HFFc6 (cell line): ENCODE measurements around the gene PLXNB1. TPM values are rescaled to one million over a fixed set of nuclear protein-coding genes. Genes with fewer than 3 reads are reported as not detected.
"Not testable (repeated sequence)": the region's sequence is repeated elsewhere in the genome, so short reads cannot be mapped to it uniquely, and the experiment has no call there.

ENCODE experiments used
- DNase-seq: peaks from one replicate; pipeline ENCODE4 v3.0.0-alpha.2; 2018
- H3K27ac Mint-ChIP-seq: 2 replicates; pipeline ENCODE4 v1.8.0; 2020; ENCODE audit warnings: mild to moderate bottlenecking, mixed read lengths
- H3K27me3 Mint-ChIP-seq: 2 replicates; pipeline ENCODE4 v1.8.0; 2021; ENCODE audit warnings: mild to moderate bottlenecking, moderate library complexity, mixed read lengths; ENCODE audit not compliant: insufficient read depth
- H3K36me3 Mint-ChIP-seq: 2 replicates; pipeline ENCODE4 v1.8.0; 2021; ENCODE audit warnings: low read depth, mixed read lengths
- H3K4me1 Mint-ChIP-seq: 2 replicates; pipeline ENCODE4 v1.8.0; 2020; ENCODE audit warnings: low read depth, mixed read lengths
- H3K4me3 Mint-ChIP-seq: 2 replicates; pipeline ENCODE4 v1.8.0; 2020; ENCODE audit warnings: mild to moderate bottlenecking, moderate library complexity, mixed read lengths
- H3K9me3 Mint-ChIP-seq: 2 replicates; pipeline ENCODE4 v1.8.0; 2020; ENCODE audit warnings: mild to moderate bottlenecking, mixed read lengths
- CTCF ChIP-seq: fragments of 200-600 bp; sonication (generic); IDR thresholded peaks from 2 replicates; pipeline ENCODE4 v1.5.0; 2021; ENCODE audit warnings: antibody characterized with exemption, mild to moderate bottlenecking
- total RNA-seq, 6 experiments: library from RNA; stranded (reverse); fragmentation: NEBNext Ultra II Directional; extraction: Animal tissue kit (Norgen Biotek cat#: 25700); gene quantifications; 2 replicates in 1 of 6; 3 replicates in 5 of 6; pipeline ENCODE4 v1.2.3, GENCODE V29; 2021

The PLXNB1 gene
- total RNA-seq, 6 experiments from 2014 or later, result 11.1 to 15.5 (median 12.8) TPM

GRCh38 chr3:48403533-48404439 is 26.1 kb downstream of the PLXNB1 start:
- H3K36me3 Mint-ChIP-seq, result peaks cover 5% of the 10 kb centered on the region; the same call in 1 of the 2 replicates
- no peak for TF ChIP-seq CTCF
- H3K27ac Mint-ChIP-seq, result no peak overlapping the region
- no peaks in the 10 kb centered on the region; the same call in 1 of the 2 replicates for H3K27me3 Mint-ChIP-seq
- no peak for DNase-seq
- H3K4me3 Mint-ChIP-seq, result no peak overlapping the region
- peaks cover 23% of the 10 kb centered on the region for H3K4me1 Mint-ChIP-seq
- H3K9me3 Mint-ChIP-seq, result no peaks in the 10 kb centered on the region

GRCh38 chr3:48402907-48403306 is 27.0 kb downstream of the PLXNB1 start:
- no peak for DNase-seq
- peak overlapping the region; percentile 74 for H3K27ac Mint-ChIP-seq
- no peaks in the 10 kb centered on the region for H3K9me3 Mint-ChIP-seq
- peaks cover 2% of the 10 kb centered on the region for H3K27me3 Mint-ChIP-seq
- no peak for TF ChIP-seq CTCF
- H3K4me3 Mint-ChIP-seq, result no peak overlapping the region
- H3K36me3 Mint-ChIP-seq, result peaks cover 5% of the 10 kb centered on the region; the same call in 1 of the 2 replicates
- peaks cover 23% of the 10 kb centered on the region for H3K4me1 Mint-ChIP-seq

GRCh38 chr3:48402281-48402732 is 27.6 kb downstream of the PLXNB1 start:
- H3K9me3 Mint-ChIP-seq, result no peaks in the 10 kb centered on the region
- H3K4me1 Mint-ChIP-seq, result peaks cover 23% of the 10 kb centered on the region
- no peak for TF ChIP-seq CTCF
- peak overlapping the region; percentile 56 for H3K4me3 Mint-ChIP-seq
- H3K27me3 Mint-ChIP-seq, result peaks cover 3% of the 10 kb centered on the region
- H3K36me3 Mint-ChIP-seq, result peaks cover 5% of the 10 kb centered on the region; the same call in 1 of the 2 replicates
- peak; percentile 89 for DNase-seq
- peak overlapping the region; percentile 74 for H3K27ac Mint-ChIP-seq

GRCh38 chr3:48401434-48401901 is 28.4 kb downstream of the PLXNB1 start:
- DNase-seq, H3K27me3 Mint-ChIP-seq, H3K27ac Mint-ChIP-seq, H3K4me3 Mint-ChIP-seq, H3K9me3 Mint-ChIP-seq, H3K36me3 Mint-ChIP-seq: not testable (repeated sequence)
- peaks cover 23% of the 10 kb centered on the region for H3K4me1 Mint-ChIP-seq

GRCh38 chr3:48400824-48401433 is 29.0 kb downstream of the PLXNB1 start:
- H3K9me3 Mint-ChIP-seq, result no peaks in the 10 kb centered on the region
- peaks cover 11% of the 10 kb centered on the region for H3K27me3 Mint-ChIP-seq
- H3K4me1 Mint-ChIP-seq, result peaks cover 23% of the 10 kb centered on the region
- peak overlapping the region; percentile 42 for H3K4me3 Mint-ChIP-seq
- DNase-seq, result peak; percentile 31
- peak; percentile 92 for TF ChIP-seq CTCF
- peak overlapping the region; percentile 38; the same call in 1 of the 2 replicates for H3K27ac Mint-ChIP-seq
- H3K36me3 Mint-ChIP-seq, result peaks cover 5% of the 10 kb centered on the region; the same call in 1 of the 2 replicates
